ENCODE data around the gene GOT1. TPM values are rescaled to one million over a fixed set of nuclear protein-coding genes. Genes with fewer than 3 reads are reported as not detected.
A peak's percentile ranks its signal among the peaks of the same experiment; 100 is the strongest.

The GOT1 gene
- total RNA-seq, 1 experiment from 2014 or later = 59.8 TPM

DNA sequence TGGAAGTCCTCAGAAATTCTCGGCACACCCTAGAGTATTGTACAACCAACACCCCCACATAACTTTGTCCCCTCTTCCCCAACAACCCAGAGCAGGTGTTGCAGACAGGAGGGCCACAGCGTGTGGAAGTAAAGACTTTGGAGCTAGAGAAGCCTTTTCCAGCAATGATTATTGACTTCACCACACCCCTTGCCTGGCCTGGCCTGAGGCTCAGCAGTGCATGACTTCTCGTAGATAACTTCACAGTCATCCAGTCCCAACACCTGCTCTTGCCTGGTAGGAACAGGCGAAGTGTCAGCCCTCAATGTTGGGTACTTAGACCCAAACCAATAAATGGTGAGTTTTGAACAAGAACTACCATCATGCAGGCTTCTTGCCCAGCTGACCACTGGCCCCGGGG is 36.7 kb downstream of the GOT1 start:
- H3K9me3 ChIP-seq = no peaks in the 10 kb centered on the region
- H3K36me3 ChIP-seq (ENCODE audit: control insufficient read depth, insufficient read depth, low read length) = no peaks in the 10 kb centered on the region
- DNase-seq = no peak
- intact Hi-C loops (cut with micrococcal nuclease; ENCODE audit: unreplicated experiment) = loop anchor here (2.0 to 10.0 kb wide), 3 partner anchors 155 to 929 kb away; no protein-coding TSS in a partner anchor
- H3K4me1 Mint-ChIP-seq (ENCODE audit: low read depth, unreplicated experiment) = peaks cover 18% of the 10 kb centered on the region
- H3K9me3 Mint-ChIP-seq (ENCODE audit: unreplicated experiment) = no peaks in the 10 kb centered on the region
- H3K4me1 ChIP-seq = peaks cover 29% of the 10 kb centered on the region
- no peak overlapping the region for H3K4me3 ChIP-seq (ENCODE audit: low read depth, low read length)
- no peaks in the 10 kb centered on the region for H3K27me3 ChIP-seq (replicated peaks; ENCODE audit: control insufficient read depth, insufficient read depth, low read length)
- TF ChIP-seq, protein P1, sequence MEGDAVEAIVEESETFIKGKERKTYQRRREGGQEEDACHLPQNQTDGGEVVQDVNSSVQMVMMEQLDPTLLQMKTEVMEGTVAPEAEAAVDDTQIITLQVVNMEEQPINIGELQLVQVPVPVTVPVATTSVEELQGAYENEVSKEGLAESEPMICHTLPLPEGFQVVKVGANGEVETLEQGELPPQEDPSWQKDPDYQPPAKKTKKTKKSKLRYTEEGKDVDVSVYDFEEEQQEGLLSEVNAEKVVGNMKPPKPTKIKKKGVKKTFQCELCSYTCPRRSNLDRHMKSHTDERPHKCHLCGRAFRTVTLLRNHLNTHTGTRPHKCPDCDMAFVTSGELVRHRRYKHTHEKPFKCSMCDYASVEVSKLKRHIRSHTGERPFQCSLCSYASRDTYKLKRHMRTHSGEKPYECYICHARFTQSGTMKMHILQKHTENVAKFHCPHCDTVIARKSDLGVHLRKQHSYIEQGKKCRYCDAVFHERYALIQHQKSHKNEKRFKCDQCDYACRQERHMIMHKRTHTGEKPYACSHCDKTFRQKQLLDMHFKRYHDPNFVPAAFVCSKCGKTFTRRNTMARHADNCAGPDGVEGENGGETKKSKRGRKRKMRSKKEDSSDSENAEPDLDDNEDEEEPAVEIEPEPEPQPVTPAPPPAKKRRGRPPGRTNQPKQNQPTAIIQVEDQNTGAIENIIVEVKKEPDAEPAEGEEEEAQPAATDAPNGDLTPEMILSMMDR (IDR thresholded peaks at IDR 0.05; ENCODE audit: insufficient read depth in 1 of 2, low read depth in 1 of 2, low read length in 1 of 2, severe bottlenecking in 1 of 2, unreplicated experiment in 1 of 2) = no peak
- H3K27me3 Mint-ChIP-seq (ENCODE audit: insufficient read depth, unreplicated experiment) = no peaks in the 10 kb centered on the region
- no peak overlapping the region for H3K27ac Mint-ChIP-seq (ENCODE audit: unreplicated experiment)
- ChIA-PET CTCF (interaction anchor here (3.2 kb wide), 1 partner anchor 18 kb away, joined by 9 read pairs; no protein-coding TSS in a partner anchor), POLR2A (no interaction called here)
- BruUV-seq (replicated peaks) = no TSS peak
- no peak overlapping the region for H3K4me3 Mint-ChIP-seq (ENCODE audit: unreplicated experiment)
- H3K36me3 Mint-ChIP-seq (ENCODE audit: insufficient read depth, unreplicated experiment) = peaks cover 42% of the 10 kb centered on the region

DNA sequence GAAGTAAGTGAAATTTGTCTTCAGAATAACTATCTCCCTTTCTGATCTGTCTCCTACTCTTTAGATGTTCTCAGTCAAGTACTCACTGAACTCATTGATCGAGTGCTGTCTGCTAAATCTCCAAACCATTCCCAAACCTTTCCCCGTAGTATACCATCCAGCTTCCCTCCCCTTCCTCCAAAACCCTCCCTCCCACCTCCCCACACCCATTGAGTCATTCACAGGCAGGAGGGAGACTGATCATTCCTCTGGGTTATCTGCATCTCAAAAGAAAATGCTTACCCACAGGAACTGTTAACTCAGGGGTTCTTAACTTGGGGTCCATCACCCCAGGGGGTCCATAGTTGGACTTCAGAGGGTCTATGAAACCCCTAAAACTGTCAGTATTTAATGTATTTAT is 37.4 kb downstream of the GOT1 start:
- DNase-seq = no peak
- H3K27me3 Mint-ChIP-seq (ENCODE audit: insufficient read depth, unreplicated experiment) = no peaks in the 10 kb centered on the region
- Histone ChIP-seq H3K27me3 (replicated peaks; ENCODE audit: control insufficient read depth, insufficient read depth, low read length) (no peaks in the 10 kb centered on the region), H3K4me3 (ENCODE audit: low read depth, low read length) (no peak overlapping the region), H3K9me3 (no peaks in the 10 kb centered on the region), H3K36me3 (ENCODE audit: control insufficient read depth, insufficient read depth, low read length) (no peaks in the 10 kb centered on the region), H3K4me1 (peaks cover 29% of the 10 kb centered on the region)
- intact Hi-C loops (cut with micrococcal nuclease; ENCODE audit: unreplicated experiment) = loop anchor here (2.0 to 10.0 kb wide), 3 partner anchors 156 to 928 kb away; no protein-coding TSS in a partner anchor
- no TSS peak for BruUV-seq (replicated peaks)
- ChIA-PET POLR2A (no interaction called here), CTCF (interaction anchor here (3.2 kb wide), 1 partner anchor 19 kb away, joined by 9 read pairs; no protein-coding TSS in a partner anchor)
- TF ChIP-seq, protein P1 (IDR thresholded peaks at IDR 0.05; ENCODE audit: insufficient read depth in 1 of 2, low read depth in 1 of 2, low read length in 1 of 2, severe bottlenecking in 1 of 2, unreplicated experiment in 1 of 2) = no peak
- H3K9me3 Mint-ChIP-seq (ENCODE audit: unreplicated experiment) = no peaks in the 10 kb centered on the region
- peak overlapping the region; percentile 48 for H3K4me3 Mint-ChIP-seq (ENCODE audit: unreplicated experiment)
- peaks cover 41% of the 10 kb centered on the region for H3K36me3 Mint-ChIP-seq (ENCODE audit: insufficient read depth, unreplicated experiment)
- peaks cover 18% of the 10 kb centered on the region for H3K4me1 Mint-ChIP-seq (ENCODE audit: low read depth, unreplicated experiment)
- peak overlapping the region; percentile 48 for H3K27ac Mint-ChIP-seq (ENCODE audit: unreplicated experiment)

DNA sequence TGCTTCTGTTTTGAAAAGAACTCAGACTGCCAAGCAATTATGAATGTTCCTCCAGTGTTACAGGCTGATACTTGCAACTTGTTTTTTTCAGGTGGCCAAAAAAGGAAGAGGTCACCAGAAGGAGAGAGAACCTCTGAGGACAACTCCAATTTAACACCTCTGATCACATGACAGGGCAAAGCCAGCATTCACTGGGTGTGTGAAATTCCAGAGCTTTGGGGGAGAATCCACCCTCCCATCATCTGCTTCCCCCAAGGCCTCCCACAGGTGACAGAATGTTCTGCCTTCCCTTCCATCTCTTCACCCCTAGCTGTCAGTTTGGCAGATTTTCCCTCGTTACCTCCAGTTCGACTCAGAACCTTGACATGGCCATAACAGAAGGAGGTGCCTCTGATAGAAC is 39.1 kb downstream of the GOT1 start:
- Histone ChIP-seq H3K36me3 (ENCODE audit: control insufficient read depth, insufficient read depth, low read length) (no peaks in the 10 kb centered on the region), H3K4me1 (peaks cover 23% of the 10 kb centered on the region), H3K4me3 (ENCODE audit: low read depth, low read length) (no peak overlapping the region), H3K27me3 (replicated peaks; ENCODE audit: control insufficient read depth, insufficient read depth, low read length) (no peaks in the 10 kb centered on the region), H3K9me3 (no peaks in the 10 kb centered on the region)
- Mint-ChIP-seq H3K27me3 (ENCODE audit: insufficient read depth, unreplicated experiment) (no peaks in the 10 kb centered on the region), H3K4me3 (ENCODE audit: unreplicated experiment) (no peak overlapping the region), H3K27ac (ENCODE audit: unreplicated experiment) (peak overlapping the region; percentile 48), H3K4me1 (ENCODE audit: low read depth, unreplicated experiment) (peaks cover 18% of the 10 kb centered on the region), H3K9me3 (ENCODE audit: unreplicated experiment) (no peaks in the 10 kb centered on the region), H3K36me3 (ENCODE audit: insufficient read depth, unreplicated experiment) (peaks cover 32% of the 10 kb centered on the region)
- POLR2A ChIA-PET = no interaction called here
- no peak for DNase-seq
- BruUV-seq (replicated peaks) = no TSS peak
- intact Hi-C loops (cut with micrococcal nuclease; ENCODE audit: unreplicated experiment) = loop anchor here (10.0 kb wide), 1 partner anchor 927 kb away; no protein-coding TSS in a partner anchor
- CTCF ChIA-PET = interaction anchor here (0.6 to 3.2 kb wide), 4 partner anchors 21 to 1816 kb away, joined by 4 to 9 read pairs (median 5); no protein-coding TSS in a partner anchor
- TF ChIP-seq, protein P1 (IDR thresholded peaks at IDR 0.05; ENCODE audit: insufficient read depth in 1 of 2, low read depth in 1 of 2, low read length in 1 of 2, severe bottlenecking in 1 of 2, unreplicated experiment in 1 of 2) = no peak

Measured in Caco-2 (cell line).